Tibial nerve (tissue), 4 donors: ENCODE data around the gene TMIGD1. TPM values are rescaled to one million over a fixed set of nuclear protein-coding genes. Genes with fewer than 3 reads are reported as not detected.

Experiments used
- DNase-seq, 2 donors: peaks; one replicate each; pipeline ENCODE4 v3.0.0-alpha.2; 2019; ENCODE audit warnings: low spot score in 2 of 2
- H3K27ac ChIP-seq, 4 donors: fragments of 200-600 bp; sonication (generic) in 3 of 4; one replicate each; pipeline ENCODE4 v1.5.1; 2017 to 2019; ENCODE audit warnings: mild to moderate bottlenecking in 1 of 4
- H3K27me3 ChIP-seq, 2 donors: fragments of 200-600 bp; sonication (generic) in 1 of 2; one replicate each; pipeline versions ENCODE4 v1.5.1 to v1.6.0; 2017 to 2019
- H3K36me3 ChIP-seq, 3 donors: fragments of 200-600 bp; sonication (generic); one replicate each; pipeline ENCODE4 v1.5.1; 2018 to 2019
- H3K4me1 ChIP-seq, 4 donors: fragments of 200-600 bp; sonication (generic) in 3 of 4; one replicate each; pipeline ENCODE4 v1.5.1; 2017 to 2019
- H3K4me3 ChIP-seq, 4 donors: fragments of 200-600 bp; sonication (generic) in 3 of 4; one replicate each; pipeline ENCODE4 v1.5.1; 2017 to 2019; ENCODE audit warnings: mild to moderate bottlenecking in 1 of 4, moderate library complexity in 1 of 4
- H3K9me3 ChIP-seq, 4 donors: fragments of 200-600 bp; sonication (generic) in 3 of 4; one replicate each; pipeline ENCODE4 v1.5.1; 2017 to 2019
- CTCF ChIP-seq, 5 experiments: fragments of 200-600 bp in 3 of 5; fragments of 450-650 bp in 2 of 5; sonication (generic) in 3 of 5; IDR thresholded peaks; one replicate each; pipeline ENCODE4 v1.5.1; 2016 to 2019; ENCODE audit warnings: antibody characterized with exemption in 5 of 5, mild to moderate bottlenecking in 3 of 5, moderate library complexity in 2 of 5
- EP300 ChIP-seq, 2 donors: sonication (generic); formaldehyde crosslinking; IDR thresholded peaks; one replicate each; pipeline ENCODE4 v1.6.1; 2017; ENCODE audit warnings: antibody characterized with exemption in 2 of 2, mild to moderate bottlenecking in 1 of 2
- POLR2A ChIP-seq, 2 donors: fragments of 450-650 bp; IDR thresholded peaks; one replicate each; pipeline ENCODE4 v1.6.1; 2017; ENCODE audit warnings: antibody characterized with exemption in 2 of 2, mild to moderate bottlenecking in 2 of 2, moderate library complexity in 2 of 2
- WGBS, 2 donors: methylation state at CpG; one replicate each; pipeline ENCODE4 v1.1.5; 2018; 5-methylcytosine and 5-hydroxymethylcytosine counted together
- total RNA-seq, 4 donors: library from RNA; depleted of rRNA; stranded (reverse); fragments of >200 nt; gene quantifications; one replicate each; pipeline ENCODE4 v1.1.0, GENCODE V29; 2016

TMIGD1 gene
- total RNA-seq, 4 donors from 2014 or later = not detected

- no peaks in the 10 kb centered on the region for H3K27me3 ChIP-seq
- no peak overlapping the region for H3K4me3 ChIP-seq
- no peaks in the 10 kb centered on the region for H3K9me3 ChIP-seq
- H3K27ac ChIP-seq = no peak overlapping the region
- H3K4me1 ChIP-seq = no peaks in the 10 kb centered on the region
- 73 to 74% methylated on average over 13 of the region's 13 CpGs for WGBS, 2 donors
- H3K36me3 ChIP-seq = no peaks in the 10 kb centered on the region
- TF ChIP-seq POLR2A (IDR thresholded peaks at IDR 0.05) (no peak), EP300 (IDR thresholded peaks at IDR 0.05) (no peak), CTCF (IDR thresholded peaks at IDR 0.05) (no peak)
- DNase-seq = no peak
Measured at GRCh38 chr17:30368912-30369720, 35.3 kb upstream of the TMIGD1 start.

GRCh38 chr17:30366536-30366935, 32.7 kb upstream of the TMIGD1 start:
- no peaks in the 10 kb centered on the region for H3K36me3 ChIP-seq
- no peaks in the 10 kb centered on the region for H3K27me3 ChIP-seq
- H3K27ac ChIP-seq = no peak overlapping the region
- no peak for DNase-seq
- peaks cover 0 to 12% (median 0%) of the 10 kb centered on the region in 4 donors for H3K9me3 ChIP-seq
- TF ChIP-seq POLR2A (IDR thresholded peaks at IDR 0.05) = no peak
- no peak for TF ChIP-seq EP300 (IDR thresholded peaks at IDR 0.05)
- no peak for TF ChIP-seq CTCF (IDR thresholded peaks at IDR 0.05)
- 49 to 63% methylated on average over 3 of the region's 3 CpGs for WGBS, 2 donors
- H3K4me3 ChIP-seq = no peak overlapping the region
- no peaks in the 10 kb centered on the region for H3K4me1 ChIP-seq

GRCh38 chr17:30363715-30364202, 29.9 kb upstream of the TMIGD1 start:
- TF ChIP-seq EP300 (IDR thresholded peaks at IDR 0.05) (no peak), POLR2A (IDR thresholded peaks at IDR 0.05) (no peak), CTCF (IDR thresholded peaks at IDR 0.05) (no peak)
- no peak for DNase-seq
- H3K27ac ChIP-seq = no peak overlapping the region
- H3K9me3 ChIP-seq = peaks cover 0 to 17% (median 0%) of the 10 kb centered on the region in 4 donors
- no peak overlapping the region for H3K4me3 ChIP-seq
- no peaks in the 10 kb centered on the region for H3K27me3 ChIP-seq
- no peaks in the 10 kb centered on the region for H3K36me3 ChIP-seq
- no peaks in the 10 kb centered on the region for H3K4me1 ChIP-seq
- 27 to 59% methylated on average over 1 of the region's 1 CpG for WGBS, 2 donors

GRCh38 chr17:30361766-30362279, 28.0 kb upstream of the TMIGD1 start:
- H3K4me3 ChIP-seq = no peak overlapping the region
- 90 to 94% methylated on average over 4 of the region's 4 CpGs for WGBS, 2 donors
- H3K27ac ChIP-seq = no peak overlapping the region
- H3K36me3 ChIP-seq = no peaks in the 10 kb centered on the region
- no peaks in the 10 kb centered on the region for H3K27me3 ChIP-seq
- H3K4me1 ChIP-seq = no peaks in the 10 kb centered on the region
- DNase-seq = no peak
- TF ChIP-seq CTCF (IDR thresholded peaks at IDR 0.05) = no peak
- no peak for TF ChIP-seq POLR2A (IDR thresholded peaks at IDR 0.05)
- no peak for TF ChIP-seq EP300 (IDR thresholded peaks at IDR 0.05)
- H3K9me3 ChIP-seq = peaks cover 0 to 17% (median 0%) of the 10 kb centered on the region in 4 donors
